ENCODE measurements around the gene PRB2.
"Not testable (repeated sequence)": the region's sequence is repeated elsewhere in the genome, so short reads cannot be mapped to it uniquely, and the experiment has no call there.

Gene PRB2

DNA sequence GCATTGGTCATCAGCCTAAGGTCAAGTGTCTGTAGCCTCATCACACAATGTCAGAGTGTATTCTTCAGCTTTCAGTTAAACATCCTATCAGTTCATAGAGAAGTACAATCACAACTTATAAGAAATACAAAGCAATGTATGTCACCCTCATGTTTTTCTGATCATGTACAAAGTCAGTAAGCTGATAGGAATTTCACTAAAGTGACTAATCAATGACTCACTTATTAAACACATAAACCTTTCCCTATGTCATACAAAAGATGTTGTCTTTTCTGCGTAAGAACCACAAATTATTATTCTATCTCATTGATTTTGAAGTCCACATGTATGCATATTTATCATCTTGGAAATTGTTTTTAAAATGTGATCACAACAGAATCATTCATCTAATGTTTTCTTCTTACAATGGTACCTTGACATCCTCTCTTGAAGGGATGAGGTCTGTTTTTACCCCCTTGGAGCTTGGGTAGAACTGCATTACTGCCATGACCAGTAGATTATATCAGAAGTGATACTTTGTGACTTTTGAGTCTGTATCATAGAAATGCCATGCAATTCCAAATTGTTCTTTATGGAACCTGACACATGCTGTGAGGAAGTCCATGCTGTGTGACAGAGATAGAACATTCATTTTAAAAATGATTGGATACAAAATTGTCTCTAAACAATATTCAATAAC, 35.0 kb downstream of the PRB2 start:
- not testable (repeated sequence) for H3K4me1 ChIP-seq (ENCODE audit: control insufficient read depth in 2 of 2, insufficient read depth in 2 of 2, low read length in 2 of 2); H3K36me3 ChIP-seq (ENCODE audit: control insufficient read depth in 2 of 2, insufficient read depth in 2 of 2, low read length in 2 of 2); H3K27ac ChIP-seq (ENCODE audit: low read depth in 2 of 2, low read length in 2 of 2); H3K9me3 ChIP-seq (ENCODE audit: control insufficient read depth in 2 of 2, low read length in 2 of 2); H3K27me3 ChIP-seq (ENCODE audit: control insufficient read depth in 2 of 2, insufficient read depth in 2 of 2, low read length in 2 of 2); H3K4me3 ChIP-seq (ENCODE audit: low read length in 2 of 2); H3K9ac ChIP-seq (ENCODE audit: low read depth in 1 of 2, low read length in 2 of 2)

DNA sequence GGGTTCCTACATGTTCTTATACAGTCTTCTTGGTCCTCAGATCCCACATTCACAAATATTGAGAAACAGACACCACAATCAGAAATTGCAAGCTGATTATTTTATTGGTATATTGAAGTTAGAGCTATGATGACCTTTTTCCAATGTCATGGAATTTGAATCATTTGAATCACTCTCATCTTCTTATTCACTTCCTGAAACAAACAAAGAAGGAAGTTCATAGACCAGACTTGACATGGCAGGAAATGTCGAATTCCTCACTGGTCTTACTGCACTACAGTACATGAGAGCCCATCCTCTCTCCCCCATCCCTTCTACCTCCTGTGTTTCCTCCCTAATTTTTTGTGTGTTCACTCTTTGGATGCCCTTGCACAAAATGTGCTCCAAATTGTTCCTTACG, 43.6 kb downstream of the PRB2 start:
- not testable (repeated sequence) for H3K4me1 ChIP-seq (ENCODE audit: control insufficient read depth in 2 of 2, insufficient read depth in 2 of 2, low read length in 2 of 2); H3K36me3 ChIP-seq (ENCODE audit: control insufficient read depth in 2 of 2, insufficient read depth in 2 of 2, low read length in 2 of 2); H3K27ac ChIP-seq (ENCODE audit: low read depth in 2 of 2, low read length in 2 of 2); H3K9me3 ChIP-seq (ENCODE audit: control insufficient read depth in 2 of 2, low read length in 2 of 2); H3K27me3 ChIP-seq (ENCODE audit: control insufficient read depth in 2 of 2, insufficient read depth in 2 of 2, low read length in 2 of 2); H3K9ac ChIP-seq (ENCODE audit: low read depth in 1 of 2, low read length in 2 of 2); H3K4me3 ChIP-seq (ENCODE audit: low read length in 2 of 2)

DNA sequence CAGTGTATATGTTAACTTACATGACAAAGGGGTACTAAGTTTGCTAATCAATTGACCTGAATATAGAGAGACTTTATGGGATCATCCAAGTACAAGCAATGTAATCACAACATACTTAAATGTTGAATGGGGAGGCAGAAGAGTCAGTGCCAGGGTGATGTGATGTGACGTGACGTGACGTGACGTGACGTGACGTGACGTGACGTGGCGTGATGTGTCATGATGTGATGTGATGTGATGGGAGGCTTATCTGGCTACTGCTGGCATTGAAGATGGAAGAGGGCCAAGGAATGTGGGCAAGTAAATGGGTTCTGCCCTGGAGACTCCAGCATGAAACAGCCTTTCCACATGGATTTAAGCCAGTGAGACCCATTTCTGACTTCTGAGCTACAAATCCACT, 46.9 kb downstream of the PRB2 start:
- no peaks in the 10 kb centered on the region for H3K4me1 ChIP-seq (ENCODE audit: control insufficient read depth in 2 of 2, insufficient read depth in 2 of 2, low read length in 2 of 2)
- no peaks in the 10 kb centered on the region for H3K9me3 ChIP-seq (ENCODE audit: control insufficient read depth in 2 of 2, low read length in 2 of 2)
- no peaks in the 10 kb centered on the region for H3K36me3 ChIP-seq (ENCODE audit: control insufficient read depth in 2 of 2, insufficient read depth in 2 of 2, low read length in 2 of 2)
- no peak overlapping the region for H3K4me3 ChIP-seq (ENCODE audit: low read length in 2 of 2)
- no peaks in the 10 kb centered on the region for H3K27me3 ChIP-seq (ENCODE audit: control insufficient read depth in 2 of 2, insufficient read depth in 2 of 2, low read length in 2 of 2)
- no peak overlapping the region for H3K9ac ChIP-seq (ENCODE audit: low read depth in 1 of 2, low read length in 2 of 2)
- H3K27ac ChIP-seq (ENCODE audit: low read depth in 2 of 2, low read length in 2 of 2) = no peak overlapping the region

DNA sequence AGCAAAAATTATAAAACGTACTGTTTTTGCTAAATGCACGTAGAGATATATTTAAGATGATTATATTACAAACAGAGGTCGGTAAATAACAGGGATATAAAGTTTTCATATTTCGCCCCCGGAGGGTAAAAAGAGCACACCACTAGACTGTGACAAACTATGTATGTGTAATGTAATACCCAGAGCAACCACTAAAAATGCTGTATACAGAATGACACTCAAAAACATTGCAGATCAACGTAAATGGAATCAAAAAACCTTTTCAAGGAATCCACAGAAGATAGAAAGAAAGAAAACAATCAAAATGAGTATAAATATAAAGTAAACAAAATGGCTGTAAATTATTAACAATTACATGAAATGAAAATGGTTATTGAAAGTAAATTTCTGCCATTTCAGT, 47.6 kb downstream of the PRB2 start:
- H3K4me1 ChIP-seq (ENCODE audit: control insufficient read depth in 2 of 2, insufficient read depth in 2 of 2, low read length in 2 of 2) = no peaks in the 10 kb centered on the region
- no peaks in the 10 kb centered on the region for H3K9me3 ChIP-seq (ENCODE audit: control insufficient read depth in 2 of 2, low read length in 2 of 2)
- no peak overlapping the region for H3K4me3 ChIP-seq (ENCODE audit: low read length in 2 of 2)
- H3K36me3 ChIP-seq (ENCODE audit: control insufficient read depth in 2 of 2, insufficient read depth in 2 of 2, low read length in 2 of 2) = no peaks in the 10 kb centered on the region
- no peaks in the 10 kb centered on the region for H3K27me3 ChIP-seq (ENCODE audit: control insufficient read depth in 2 of 2, insufficient read depth in 2 of 2, low read length in 2 of 2)
- H3K9ac ChIP-seq (ENCODE audit: low read depth in 1 of 2, low read length in 2 of 2) = no peak overlapping the region
- no peak overlapping the region for H3K27ac ChIP-seq (ENCODE audit: low read depth in 2 of 2, low read length in 2 of 2)

DNA sequence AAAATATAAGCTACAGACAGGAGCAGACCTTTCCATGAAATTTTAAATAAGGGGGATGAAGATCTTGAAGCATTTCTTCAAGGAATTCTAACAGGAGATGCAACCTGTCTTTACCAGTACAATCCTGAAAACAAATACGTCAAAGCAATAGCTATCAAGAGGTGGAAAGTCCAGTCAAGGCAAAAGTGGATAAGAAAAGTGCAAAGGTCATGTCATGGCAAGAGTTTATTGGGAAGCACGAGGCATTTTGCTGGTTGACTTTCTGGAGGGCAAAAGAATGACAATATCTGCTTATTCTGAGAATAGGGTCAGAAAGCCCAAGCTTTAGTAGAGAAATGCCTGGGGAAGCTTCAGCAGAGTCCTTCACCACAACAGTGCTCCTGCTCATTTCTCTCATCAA, 50.9 kb downstream of the PRB2 start:
- no peak overlapping the region for H3K9ac ChIP-seq (ENCODE audit: low read depth in 1 of 2, low read length in 2 of 2)
- H3K9me3 ChIP-seq (ENCODE audit: control insufficient read depth in 2 of 2, low read length in 2 of 2) = no peaks in the 10 kb centered on the region
- H3K36me3 ChIP-seq (ENCODE audit: control insufficient read depth in 2 of 2, insufficient read depth in 2 of 2, low read length in 2 of 2) = no peaks in the 10 kb centered on the region
- H3K27me3 ChIP-seq (ENCODE audit: control insufficient read depth in 2 of 2, insufficient read depth in 2 of 2, low read length in 2 of 2) = no peaks in the 10 kb centered on the region
- H3K27ac ChIP-seq (ENCODE audit: low read depth in 2 of 2, low read length in 2 of 2) = no peak overlapping the region
- no peak overlapping the region for H3K4me3 ChIP-seq (ENCODE audit: low read length in 2 of 2)
- H3K4me1 ChIP-seq (ENCODE audit: control insufficient read depth in 2 of 2, insufficient read depth in 2 of 2, low read length in 2 of 2) = no peaks in the 10 kb centered on the region
